Subcutaneous abdominal adipose tissue (tissue), 5 donors: ENCODE data around the gene LYPD3.
"Not testable (repeated sequence)": the region's sequence is repeated elsewhere in the genome, so short reads cannot be mapped to it uniquely, and the experiment has no call there.

ENCODE experiments used
- H3K27ac ChIP-seq: one replicate; pipeline ENCODE4 v1.7.0; 2013; ENCODE audit warnings: low read depth, mild to moderate bottlenecking, inconsistent platforms, low read length, moderate library complexity
- H3K27me3 ChIP-seq, 5 donors: one replicate each; pipeline ENCODE4 v1.7.0; 2013; ENCODE audit warnings: low read length in 5 of 5, inconsistent platforms in 1 of 5; ENCODE audit not compliant: control insufficient read depth in 5 of 5, insufficient read depth in 4 of 5
- H3K36me3 ChIP-seq, 5 donors: one replicate each; pipeline ENCODE4 v1.7.0; 2013; ENCODE audit warnings: low read length in 5 of 5; ENCODE audit not compliant: control insufficient read depth in 5 of 5, insufficient read depth in 5 of 5
- H3K4me1 ChIP-seq, 5 donors: one replicate each; pipeline ENCODE4 v1.7.0; 2013; ENCODE audit warnings: low read length in 5 of 5, mild to moderate bottlenecking in 3 of 5, moderate library complexity in 1 of 5; ENCODE audit not compliant: control insufficient read depth in 5 of 5, insufficient read depth in 5 of 5
- H3K4me3 ChIP-seq, 5 donors: one replicate each; pipeline ENCODE4 v1.7.0; 2013; ENCODE audit warnings: low read length in 5 of 5, low read depth in 1 of 5
- H3K9ac ChIP-seq, 5 donors: one replicate each; pipeline ENCODE4 v1.7.0; 2013; ENCODE audit warnings: low read length in 5 of 5, mild to moderate bottlenecking in 4 of 5, moderate library complexity in 3 of 5
- H3K9me3 ChIP-seq, 5 donors: one replicate each; pipeline ENCODE4 v1.7.0; 2013; ENCODE audit warnings: low read length in 5 of 5; ENCODE audit not compliant: control insufficient read depth in 5 of 5
- donor health status: healthy.
- donor health status: healthy.
- donor health status: healthy.
- donor health status: healthy.
- donor health status: healthy.

Gene LYPD3

GRCh38 chr19:43465468-43466120, at the start of gene LYPD3:
LYPD3 (minus strand) TSS chr19:43465608; CDS start chr19:43465571, 37 bp downstream.
- H3K9ac ChIP-seq, result no peak within 1 kb of the TSS
- H3K27me3 ChIP-seq, result peaks cover 0 to 9% (median 6%) of the 10 kb centered on the region in 5 donors
- H3K9me3 ChIP-seq, result no peaks in the 10 kb centered on the region
- peak within 1 kb of the TSS; percentile 65 to 85 (median 79) for H3K4me3 ChIP-seq
- H3K4me1 ChIP-seq, result peaks cover 0 to 30% (median 25%) of the 10 kb centered on the region in 5 donors
- no peaks in the 10 kb centered on the region for H3K36me3 ChIP-seq
- no peak within 1 kb of the TSS for H3K27ac ChIP-seq

DNA sequence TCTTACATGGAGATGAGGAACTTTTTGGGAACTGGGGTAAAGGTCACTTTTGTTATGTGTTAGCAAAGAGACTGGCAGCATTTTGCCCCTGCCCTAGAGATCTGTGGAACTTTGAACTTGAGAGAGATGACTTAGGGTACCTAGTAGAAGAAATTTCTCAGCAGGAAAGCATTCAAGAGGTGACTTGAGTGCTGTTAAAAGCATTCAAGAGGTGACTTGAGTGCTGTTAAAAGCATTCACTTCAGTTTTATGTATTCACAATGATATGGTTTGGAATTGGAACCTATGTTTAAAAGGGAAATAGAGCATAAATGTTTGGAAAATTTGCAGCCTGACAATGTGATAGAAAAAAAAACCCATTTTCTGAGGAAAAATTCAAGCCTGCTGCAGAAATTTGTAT, 47.0 kb upstream of the LYPD3 start:
- H3K9ac ChIP-seq, H3K27ac ChIP-seq, H3K4me1 ChIP-seq, H3K9me3 ChIP-seq, H3K4me3 ChIP-seq, H3K27me3 ChIP-seq: not testable (repeated sequence)
- peaks cover 4 to 26% (median 25%) of the 10 kb centered on the region in 5 donors for H3K36me3 ChIP-seq

DNA sequence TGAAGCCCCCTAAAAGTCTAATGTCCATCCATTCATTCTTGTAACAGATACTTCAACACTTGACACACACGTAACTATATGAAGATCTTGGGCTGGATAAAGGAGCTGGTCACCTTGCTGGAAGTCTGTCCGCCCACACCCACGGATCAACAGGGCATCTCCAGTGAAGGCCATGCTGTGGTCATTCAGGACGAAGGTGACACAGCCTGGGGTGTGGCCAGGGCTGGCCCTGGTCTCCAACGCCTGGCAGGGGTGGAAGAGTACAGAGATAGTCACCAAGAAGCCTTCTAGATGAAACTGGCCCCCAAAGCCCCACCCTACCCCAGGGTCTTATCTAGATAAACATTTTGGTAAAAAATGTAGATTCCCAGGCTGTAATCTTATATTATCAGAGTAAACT, 45.9 kb upstream of the LYPD3 start:
- no peak overlapping the region for H3K9ac ChIP-seq
- no peak overlapping the region for H3K27ac ChIP-seq
- no peaks in the 10 kb centered on the region for H3K4me1 ChIP-seq
- H3K4me3 ChIP-seq, result no peak overlapping the region
- no peaks in the 10 kb centered on the region for H3K9me3 ChIP-seq
- H3K36me3 ChIP-seq, result peaks cover 4 to 26% (median 25%) of the 10 kb centered on the region in 5 donors
- H3K27me3 ChIP-seq, result no peaks in the 10 kb centered on the region

GRCh38 chr19:43510713-43511112, 45.3 kb upstream of the LYPD3 start:
- Histone ChIP-seq H3K27me3 (no peaks in the 10 kb centered on the region), H3K27ac (no peak overlapping the region), H3K36me3 (peaks cover 4 to 29% (median 27%) of the 10 kb centered on the region in 5 donors), H3K9ac (no peak overlapping the region), H3K9me3 (no peaks in the 10 kb centered on the region), H3K4me1 (no peaks in the 10 kb centered on the region), H3K4me3 (no peak overlapping the region)

GRCh38 chr19:43507880-43508279, 42.5 kb upstream of the LYPD3 start:
- no peak overlapping the region for H3K9ac ChIP-seq
- H3K9me3 ChIP-seq, result no peaks in the 10 kb centered on the region
- no peak overlapping the region for H3K4me3 ChIP-seq
- peaks cover 4 to 29% (median 27%) of the 10 kb centered on the region in 5 donors for H3K36me3 ChIP-seq
- no peaks in the 10 kb centered on the region for H3K27me3 ChIP-seq
- H3K27ac ChIP-seq, result no peak overlapping the region
- H3K4me1 ChIP-seq, result peaks cover 3 to 22% (median 20%) of the 10 kb centered on the region in 5 donors

DNA sequence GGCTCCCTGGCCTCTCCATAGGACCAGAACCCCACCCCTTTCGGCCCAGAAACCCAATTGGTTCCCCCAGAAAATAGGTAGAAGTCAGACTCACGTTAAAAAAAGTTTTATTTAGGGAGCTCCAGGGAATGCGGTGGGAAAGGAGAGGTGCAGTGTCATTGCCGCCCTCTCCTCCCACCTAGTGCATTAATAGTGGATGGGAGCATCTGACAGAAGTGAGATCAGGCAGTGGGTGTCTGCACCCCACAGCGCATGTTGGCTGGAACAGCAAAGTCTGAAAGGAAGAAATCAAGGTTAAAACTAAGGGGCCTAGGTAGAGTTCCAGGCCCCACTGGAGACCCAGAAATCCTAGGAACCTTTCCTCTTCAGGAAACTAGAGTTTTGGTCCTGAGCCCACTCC, 41.2 kb upstream of the LYPD3 start:
- no peak overlapping the region for H3K27ac ChIP-seq
- peaks cover 3 to 22% (median 20%) of the 10 kb centered on the region in 5 donors for H3K4me1 ChIP-seq
- peaks cover 4 to 29% (median 27%) of the 10 kb centered on the region in 5 donors for H3K36me3 ChIP-seq
- H3K9ac ChIP-seq, result no peak overlapping the region
- peaks cover 0 to 6% (median 0%) of the 10 kb centered on the region in 5 donors for H3K27me3 ChIP-seq
- H3K9me3 ChIP-seq, result no peaks in the 10 kb centered on the region
- H3K4me3 ChIP-seq, result no peak overlapping the region

DNA sequence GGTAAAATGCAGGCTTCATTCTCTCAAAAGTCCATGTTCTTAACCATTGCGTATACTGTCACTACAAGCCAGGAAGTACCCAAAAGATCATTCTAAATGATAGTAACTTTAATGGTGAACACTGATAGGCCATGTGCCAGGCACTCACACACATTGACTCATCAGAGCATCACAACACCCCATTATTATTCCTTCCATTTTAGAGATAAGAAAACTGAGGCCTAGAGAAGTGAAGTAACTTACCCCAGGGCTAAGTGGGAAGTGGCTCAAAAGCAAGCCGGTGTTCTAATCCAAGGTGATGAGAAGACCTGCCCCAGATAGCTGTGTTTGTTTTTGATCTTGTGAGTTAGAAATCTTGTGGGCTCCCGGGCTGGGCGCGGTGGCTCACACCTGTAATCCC, 40.5 kb upstream of the LYPD3 start:
- Histone ChIP-seq H3K36me3 (peaks cover 4 to 26% (median 23%) of the 10 kb centered on the region in 5 donors), H3K27me3 (peaks cover 0 to 9% (median 0%) of the 10 kb centered on the region in 5 donors), H3K9ac (no peak overlapping the region), H3K9me3 (no peaks in the 10 kb centered on the region), H3K27ac (no peak overlapping the region), H3K4me3 (no peak overlapping the region), H3K4me1 (peaks cover 3 to 22% (median 20%) of the 10 kb centered on the region in 5 donors)

DNA sequence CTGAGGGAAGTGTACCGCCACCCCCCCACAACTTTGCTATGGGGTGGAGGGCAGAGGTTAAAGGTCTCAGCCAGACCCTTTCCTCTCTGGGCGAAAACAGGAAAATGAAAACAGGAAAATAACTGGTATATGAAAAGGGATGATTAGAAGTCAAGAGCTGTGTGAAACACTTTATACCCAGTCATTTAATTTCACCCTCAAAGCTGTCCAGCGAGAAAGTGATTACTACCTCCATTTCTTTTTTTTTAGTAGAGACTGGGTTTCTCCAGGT, 39.7 kb upstream of the LYPD3 start:
- peaks cover 0 to 9% (median 0%) of the 10 kb centered on the region in 5 donors for H3K27me3 ChIP-seq
- no peak overlapping the region for H3K27ac ChIP-seq
- peak overlapping the region in 2 of 5 donors; percentile 73 to 81 for H3K4me3 ChIP-seq
- H3K9me3 ChIP-seq, result no peaks in the 10 kb centered on the region
- no peak overlapping the region for H3K9ac ChIP-seq
- peaks cover 4 to 21% (median 18%) of the 10 kb centered on the region in 5 donors for H3K36me3 ChIP-seq
- peaks cover 3 to 22% (median 20%) of the 10 kb centered on the region in 5 donors for H3K4me1 ChIP-seq

DNA sequence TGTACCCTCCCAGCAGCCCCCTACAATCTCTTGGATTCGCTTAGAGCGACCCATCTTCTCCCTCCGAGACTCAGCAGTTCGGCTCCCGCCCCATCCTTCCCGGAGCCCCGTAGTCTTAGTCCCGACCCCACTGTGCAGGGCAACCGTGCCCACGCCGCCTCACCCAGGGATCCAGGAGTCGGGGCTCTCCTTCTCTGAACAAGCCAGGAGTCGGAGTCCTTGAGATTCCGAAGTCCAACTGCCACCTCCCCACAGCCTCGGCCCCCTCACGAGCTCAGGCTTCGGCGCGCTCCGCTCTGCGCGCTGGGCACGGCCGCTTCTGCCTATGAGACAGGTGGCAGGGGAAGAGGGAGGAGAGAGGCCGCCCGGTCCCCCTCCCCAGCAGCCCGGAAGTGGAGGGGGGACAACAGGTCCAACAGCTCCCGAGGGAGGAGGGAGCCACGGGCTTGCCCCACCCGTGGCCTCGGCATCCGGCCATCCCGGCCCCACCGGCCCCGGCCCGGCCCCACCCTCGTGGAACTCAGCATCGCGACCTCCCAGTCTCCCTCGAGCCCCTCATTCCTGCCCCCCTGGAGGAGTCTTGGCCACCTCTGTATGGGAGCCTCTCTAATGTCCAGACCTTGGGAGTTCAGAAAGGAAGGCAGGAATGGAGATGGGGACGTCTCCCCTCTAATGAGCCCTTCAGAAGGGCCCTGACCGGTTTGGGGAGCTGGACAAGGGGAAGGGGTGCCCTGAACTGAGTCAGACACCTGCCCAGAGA, 39.2 kb upstream of the LYPD3 start, which contains the start of gene PHLDB3:
PHLDB3 (minus strand) TSS at position 321 of the 760 bp plus-strand sequence. CDS start 628 bp downstream, outside the sequence.
- H3K9ac ChIP-seq, result peak within 1 kb of the TSS; percentile 46 to 95 (median 81)
- H3K4me1 ChIP-seq, result peaks cover 3 to 22% (median 20%) of the 10 kb centered on the region in 5 donors
- H3K27me3 ChIP-seq, result peaks cover 0 to 9% (median 0%) of the 10 kb centered on the region in 5 donors
- H3K27ac ChIP-seq, result peak within 1 kb of the TSS; percentile 57
- H3K9me3 ChIP-seq, result no peaks in the 10 kb centered on the region
- peaks cover 4 to 16% (median 13%) of the 10 kb centered on the region in 5 donors for H3K36me3 ChIP-seq
- peak within 1 kb of the TSS; percentile 73 to 82 (median 81) for H3K4me3 ChIP-seq
